Astrocyte of the hippocampus (primary cell): ENCODE measurements around the gene ST6GALNAC3.

ENCODE experiments used
- DNase-seq: peaks from one replicate; pipeline ENCODE4 v3.0.0; 2011; ENCODE audit warnings: low read depth, low spot score

ST6GALNAC3 gene

DNA sequence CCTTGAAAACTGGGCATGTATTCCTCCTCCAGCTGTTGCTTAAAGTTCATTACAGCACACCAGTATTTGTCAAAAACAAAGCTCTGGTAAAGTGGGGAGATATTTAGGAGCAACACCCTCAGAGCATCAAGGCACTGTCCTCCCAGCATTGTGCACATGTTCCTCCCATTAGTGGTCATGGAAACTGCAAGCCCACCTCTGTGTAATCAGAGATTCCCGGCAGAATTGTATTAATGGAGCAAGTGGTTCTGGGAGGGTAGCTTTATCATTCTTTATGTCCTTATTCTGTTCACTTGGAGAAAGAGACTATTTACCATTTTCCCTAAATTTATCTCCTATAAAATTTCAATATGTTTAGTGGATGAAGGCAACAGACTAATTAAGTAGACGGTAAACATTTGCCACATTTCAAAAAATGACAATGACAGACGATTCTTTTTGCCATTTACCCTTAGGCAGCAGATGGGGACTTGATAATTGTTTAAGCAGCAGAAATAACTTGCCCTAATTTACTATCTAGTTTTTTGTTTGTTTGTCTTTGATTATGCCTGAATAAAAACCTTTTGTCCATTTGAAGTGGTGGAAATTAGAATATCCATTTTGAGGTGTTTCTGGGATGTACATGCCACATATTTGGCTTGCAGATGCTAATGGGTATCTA is 503.1 kb downstream of the ST6GALNAC3 start:
- DNase-seq = no peak

DNA sequence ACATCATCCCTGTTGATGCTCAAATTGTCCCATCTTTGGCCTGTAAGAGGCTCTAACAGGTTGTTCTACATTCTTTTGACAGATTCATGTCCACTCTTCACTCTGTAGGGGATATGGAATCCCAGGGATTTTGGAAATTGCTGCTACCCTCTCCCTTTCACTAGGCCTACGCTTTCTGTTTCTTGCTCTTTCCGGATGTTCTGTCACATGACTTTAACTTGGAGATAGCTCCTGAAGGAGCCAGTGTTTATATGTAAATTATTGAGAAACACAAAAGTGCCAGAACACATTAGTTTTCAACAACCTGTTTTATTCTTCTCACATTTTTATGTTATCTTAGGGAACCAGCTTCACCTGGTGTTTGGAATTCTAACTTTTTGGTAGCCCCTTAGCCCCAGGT is 505.7 kb downstream of the ST6GALNAC3 start:
- DNase-seq = no peak

DNA sequence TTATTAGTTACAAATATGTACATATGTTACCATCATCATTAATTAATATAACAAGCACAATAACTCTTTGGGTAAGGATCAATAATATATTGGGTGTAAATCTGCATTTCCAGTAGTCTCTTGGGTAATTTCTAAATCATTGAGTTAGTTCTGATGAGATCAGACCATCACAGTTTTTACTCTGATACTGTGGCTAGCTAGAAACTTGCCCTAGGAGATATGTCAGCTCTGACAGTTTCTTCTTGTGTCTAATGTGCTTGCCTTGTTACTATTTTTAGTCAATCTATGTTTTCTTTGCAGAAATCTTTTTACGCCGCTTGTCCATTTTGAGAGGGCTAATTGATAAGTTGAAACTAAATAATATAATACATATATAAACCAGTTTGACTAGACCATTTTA is 507.2 kb downstream of the ST6GALNAC3 start:
- no peak for DNase-seq

DNA sequence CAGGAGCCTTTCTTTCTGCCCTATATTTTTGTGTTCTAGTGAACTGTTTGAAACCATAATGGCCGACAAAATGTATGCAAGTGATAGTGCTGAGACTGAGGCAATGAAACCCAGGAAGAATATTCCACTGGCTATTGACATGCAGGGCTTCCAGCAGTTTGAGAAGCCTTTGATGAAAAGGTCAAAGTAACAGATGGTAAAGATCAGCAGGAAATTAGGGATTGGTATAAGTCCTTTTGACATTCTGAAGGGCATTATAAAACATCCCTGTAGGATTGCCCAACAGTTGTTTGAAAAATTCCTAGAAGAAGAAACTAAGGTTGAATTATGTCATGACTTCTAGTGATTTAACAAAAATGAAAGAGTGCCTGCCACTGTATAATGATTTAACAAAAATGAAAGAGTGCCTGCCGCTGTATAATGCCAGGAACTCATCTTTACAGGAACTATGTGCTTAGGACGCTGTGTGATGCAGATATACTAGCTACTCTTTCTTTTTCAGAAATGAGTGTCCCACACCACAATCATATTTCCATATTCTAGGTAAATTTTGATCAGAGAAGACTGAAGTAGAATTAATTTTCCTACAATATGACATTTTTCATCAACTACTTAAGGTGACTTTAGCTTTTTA is 508.8 kb downstream of the ST6GALNAC3 start:
- DNase-seq = no peak

DNA sequence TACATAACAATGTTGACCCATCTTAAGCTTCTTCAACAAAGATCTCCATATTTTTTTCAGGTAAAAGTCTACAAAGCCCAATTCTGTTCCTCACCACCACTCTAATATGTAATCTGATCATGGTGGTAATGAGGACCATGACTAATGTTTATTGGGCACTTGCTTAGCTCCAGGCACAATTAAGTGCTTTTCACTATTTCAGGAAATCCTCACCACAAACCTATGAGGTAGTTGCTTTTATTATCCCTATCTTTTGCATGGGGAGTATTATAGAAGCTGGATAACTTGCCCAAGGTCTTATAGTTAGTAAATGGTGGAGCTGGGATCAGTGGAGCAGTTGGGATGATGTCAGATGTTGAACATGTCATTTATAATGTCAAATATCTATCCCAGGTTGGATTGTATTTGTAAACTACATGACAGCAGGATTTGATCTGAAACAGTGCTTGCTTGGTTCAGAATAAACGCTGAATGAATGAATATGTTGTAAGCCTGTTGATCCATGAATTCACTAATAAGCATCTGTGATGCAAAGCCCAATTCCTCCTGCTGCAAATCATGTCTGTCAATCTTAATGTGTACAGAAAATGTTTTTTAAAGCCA is 509.4 kb downstream of the ST6GALNAC3 start:
- DNase-seq = no peak

DNA sequence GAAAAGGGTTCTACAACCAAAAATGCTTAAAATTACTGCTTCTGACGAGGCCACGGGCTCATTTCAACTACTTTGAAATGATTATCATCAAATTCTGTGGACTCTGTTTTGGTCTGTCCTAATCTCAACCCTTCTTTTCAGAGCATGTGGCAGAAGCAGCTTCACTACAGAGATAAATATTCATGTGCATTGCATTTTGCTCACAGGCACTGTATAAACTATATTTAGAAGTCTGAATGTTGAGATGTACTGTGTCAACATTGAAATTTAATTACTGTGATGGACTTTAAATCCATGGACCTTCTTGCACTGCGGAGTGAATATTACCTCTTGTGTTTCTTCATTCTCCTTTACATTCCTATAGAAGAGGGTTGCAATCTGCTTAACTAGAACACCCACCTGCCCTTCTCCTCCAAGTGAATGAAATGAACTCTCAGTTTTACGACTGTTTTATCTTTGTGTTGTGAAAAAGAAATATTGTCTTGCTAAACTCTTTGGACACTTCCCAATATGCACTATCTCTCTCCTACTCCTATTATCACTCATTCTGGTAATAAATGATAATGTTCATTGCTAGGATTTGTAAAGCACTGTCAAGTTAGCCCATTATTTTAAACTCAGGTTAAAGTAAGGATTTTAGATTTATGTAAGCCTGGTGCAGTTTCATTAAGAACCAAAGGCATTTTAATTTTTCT is 511.6 kb downstream of the ST6GALNAC3 start:
- DNase-seq = no peak

DNA sequence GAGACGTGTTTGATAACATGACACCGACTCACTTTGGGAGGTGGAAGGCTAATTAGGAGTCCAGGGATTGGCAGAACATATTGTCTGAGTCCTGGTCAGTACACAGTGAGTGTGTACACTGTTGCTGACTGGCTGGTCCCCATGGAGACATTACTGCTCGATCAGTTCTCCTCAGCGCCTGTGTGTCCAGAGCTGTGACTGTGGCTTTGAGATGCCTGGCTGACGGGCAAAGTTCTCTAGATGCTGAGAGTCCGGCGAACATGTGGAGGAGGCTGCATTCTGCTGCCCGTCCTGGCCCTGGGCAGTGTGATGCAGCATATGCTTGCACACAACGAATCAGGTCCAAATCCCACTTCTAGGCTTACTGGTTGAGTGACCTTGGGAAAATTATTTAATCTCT is 512.7 kb downstream of the ST6GALNAC3 start:
- no peak for DNase-seq

DNA sequence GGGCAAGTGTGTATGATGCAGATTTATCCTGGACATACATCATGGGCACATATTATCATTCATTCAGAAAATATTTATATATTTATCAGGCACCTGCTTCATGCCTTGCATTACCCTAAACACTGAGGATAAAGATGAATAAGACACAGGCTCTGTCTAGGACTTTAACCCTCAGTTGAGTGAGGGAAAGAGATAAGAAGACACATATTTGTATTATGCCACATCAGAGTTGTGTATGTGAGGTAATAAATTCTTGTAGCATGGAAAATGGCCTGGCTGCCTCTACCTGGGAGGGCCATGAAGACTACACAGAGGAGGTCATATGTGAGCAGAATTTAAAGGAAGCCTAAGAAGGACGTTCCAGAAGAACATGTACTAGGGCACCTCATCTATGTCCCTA is 516.9 kb downstream of the ST6GALNAC3 start:
- no peak for DNase-seq

DNA sequence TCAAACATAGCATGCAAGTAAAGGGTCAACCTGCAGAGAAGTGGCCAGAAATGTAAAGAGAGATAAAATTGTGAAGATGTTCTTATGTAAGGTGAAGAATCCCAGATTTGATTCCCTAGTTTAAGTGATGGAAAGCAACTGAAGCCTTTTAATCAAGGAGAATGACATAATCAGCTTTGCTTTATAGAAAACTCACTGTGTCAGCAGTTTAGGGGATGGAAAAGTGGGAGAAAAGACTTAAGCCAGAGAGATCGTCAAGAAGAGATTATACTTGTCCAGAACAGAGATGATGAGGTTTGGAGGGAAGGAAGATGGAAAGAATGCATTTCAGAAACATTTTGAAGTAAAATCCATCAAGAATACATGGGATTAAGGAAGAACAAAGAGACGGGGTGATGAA is 517.4 kb downstream of the ST6GALNAC3 start:
- no peak for DNase-seq

DNA sequence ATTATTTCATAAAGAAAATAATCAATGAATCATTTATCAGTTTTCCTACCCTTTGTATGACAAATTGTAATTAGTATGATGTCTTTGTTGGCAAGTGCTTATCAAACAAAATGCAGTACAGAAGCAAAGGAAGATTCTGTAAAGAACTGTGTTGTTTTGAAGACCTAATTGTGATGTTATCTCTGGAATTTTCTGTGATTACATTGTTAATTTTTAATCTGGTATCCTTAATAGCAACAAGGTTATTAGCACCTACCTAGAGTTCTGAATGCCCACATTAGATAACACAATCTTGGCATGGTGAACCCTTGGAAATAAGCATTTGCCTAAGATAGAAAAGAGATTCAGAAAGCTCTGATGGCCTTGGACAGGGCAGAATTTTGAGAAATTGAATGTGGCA is 518.6 kb downstream of the ST6GALNAC3 start:
- no peak for DNase-seq

DNA sequence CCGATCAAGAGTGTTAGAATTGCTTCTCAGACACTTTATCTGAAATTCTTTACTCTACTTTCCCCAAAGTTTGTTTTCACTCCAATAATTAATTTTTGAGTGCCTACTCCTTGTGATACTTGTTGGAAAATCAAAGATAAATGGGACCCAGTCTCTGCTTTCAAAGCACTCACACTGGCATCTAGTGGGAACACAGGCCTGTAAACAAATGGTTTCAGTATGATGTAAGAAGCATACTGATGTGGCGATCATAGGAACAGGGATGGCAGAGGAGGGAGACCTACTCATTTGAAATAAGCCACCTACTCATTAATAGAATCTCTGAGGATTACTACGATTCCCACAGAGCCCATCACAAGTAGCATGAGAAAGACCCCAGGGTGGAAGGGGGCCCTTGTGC is 519.1 kb downstream of the ST6GALNAC3 start:
- DNase-seq = peak; percentile 26

DNA sequence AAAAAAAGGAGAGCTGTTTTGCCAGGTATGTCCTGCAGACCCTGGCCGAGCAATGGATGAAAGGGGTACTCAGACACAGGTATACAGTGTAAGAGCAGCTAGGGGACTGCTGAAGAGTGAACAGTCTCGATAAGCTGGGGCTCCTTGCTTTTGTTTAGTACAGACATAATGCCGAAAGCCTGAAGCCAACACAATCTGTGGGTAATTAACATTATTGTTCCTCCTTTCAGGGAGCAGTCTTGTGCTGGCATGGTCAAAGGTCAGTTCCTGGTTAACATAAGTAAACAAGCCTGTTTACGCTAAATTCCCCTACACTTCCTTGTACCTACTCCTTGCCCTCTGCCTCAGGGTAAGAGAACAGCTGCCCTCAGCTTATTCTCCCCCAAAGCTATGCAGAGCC is 520.5 kb downstream of the ST6GALNAC3 start:
- DNase-seq = no peak

DNA sequence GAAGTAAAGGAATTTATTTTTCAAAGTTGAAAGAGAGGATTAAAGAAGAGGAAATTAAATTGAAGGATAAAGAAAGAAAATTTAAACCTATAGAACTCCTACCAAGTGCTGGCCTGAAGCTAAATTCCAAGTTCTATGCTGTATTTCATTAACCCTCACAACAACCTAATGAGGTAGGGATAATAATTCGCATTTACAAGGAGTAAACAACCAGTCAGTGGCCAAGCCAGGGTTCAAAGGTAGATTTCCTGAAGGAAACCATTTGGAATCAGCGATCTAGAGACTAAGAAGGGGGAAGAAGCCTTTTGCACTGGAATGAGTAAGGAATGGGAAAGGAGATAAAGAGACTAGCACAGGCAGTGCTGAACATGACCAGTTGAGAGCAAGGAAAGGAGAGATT is 526.9 kb downstream of the ST6GALNAC3 start:
- DNase-seq = no peak

DNA sequence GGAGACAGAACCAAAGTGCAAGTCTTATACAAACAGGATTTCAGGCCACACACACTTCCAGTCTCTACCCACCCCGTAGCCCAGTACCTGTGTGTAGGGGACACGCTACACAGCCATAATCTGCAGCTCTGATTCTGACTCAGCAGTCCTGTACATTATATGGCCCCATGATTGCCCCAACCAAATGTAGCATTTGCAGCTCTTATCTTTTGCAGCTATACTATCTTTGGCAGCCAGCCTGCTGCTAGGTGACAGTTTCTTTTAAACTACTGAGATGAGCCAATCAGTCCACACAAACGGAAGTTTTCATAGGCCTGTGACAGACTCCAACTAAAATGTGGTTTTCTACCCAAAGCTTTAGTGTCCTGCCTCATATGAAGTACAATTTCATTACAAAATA is 533.2 kb downstream of the ST6GALNAC3 start:
- no peak for DNase-seq

DNA sequence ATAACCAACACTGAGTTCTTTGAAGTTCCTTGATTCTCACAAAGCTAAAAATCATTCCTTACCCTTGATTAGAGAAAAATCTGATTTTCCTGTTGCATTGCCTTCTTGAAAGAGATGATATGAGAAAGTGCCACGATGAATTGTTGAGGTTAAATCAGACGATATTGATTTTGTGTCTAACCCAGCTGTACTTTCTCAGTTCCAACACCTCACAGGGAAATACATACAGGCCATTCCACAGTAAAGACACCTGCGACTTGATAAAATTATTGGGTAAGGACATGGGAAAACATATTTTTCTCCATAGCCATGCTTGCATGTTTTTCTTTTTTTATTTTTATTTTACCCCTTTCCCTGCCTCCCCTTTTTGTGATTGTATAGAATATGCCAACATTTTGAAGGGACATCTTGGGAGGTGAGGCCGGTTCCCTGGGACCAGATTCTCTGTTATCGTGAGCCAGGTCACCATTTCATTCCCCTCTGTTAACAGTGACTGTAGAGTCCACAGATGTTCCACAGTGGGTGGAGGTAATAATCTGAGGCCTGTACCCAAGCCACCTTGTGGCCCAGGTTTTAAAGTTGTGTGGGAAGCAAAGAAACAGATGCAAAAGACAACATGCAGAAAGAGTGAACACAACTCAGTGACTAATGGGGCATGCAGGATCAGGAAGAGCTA is 537.4 kb downstream of the ST6GALNAC3 start:
- no peak for DNase-seq

DNA sequence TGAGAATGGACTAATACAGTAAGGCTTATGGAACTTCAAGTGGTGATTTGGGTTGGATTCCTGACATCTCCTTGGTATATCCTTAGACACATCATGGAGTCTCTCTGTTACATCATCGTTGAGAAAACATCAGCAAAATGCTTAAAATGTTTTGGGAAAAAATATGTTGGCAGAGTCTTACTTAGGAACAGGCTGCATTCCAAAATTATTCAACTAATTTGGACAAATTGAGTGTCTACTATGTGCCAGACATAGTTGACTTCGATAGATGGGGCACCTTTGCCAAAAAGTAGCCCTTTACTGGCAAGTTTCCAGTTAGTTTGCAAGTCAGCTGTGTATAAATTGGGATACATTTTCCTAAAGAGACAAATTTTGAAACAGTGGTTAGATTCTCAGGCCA is 539.3 kb downstream of the ST6GALNAC3 start:
- no peak for DNase-seq

DNA sequence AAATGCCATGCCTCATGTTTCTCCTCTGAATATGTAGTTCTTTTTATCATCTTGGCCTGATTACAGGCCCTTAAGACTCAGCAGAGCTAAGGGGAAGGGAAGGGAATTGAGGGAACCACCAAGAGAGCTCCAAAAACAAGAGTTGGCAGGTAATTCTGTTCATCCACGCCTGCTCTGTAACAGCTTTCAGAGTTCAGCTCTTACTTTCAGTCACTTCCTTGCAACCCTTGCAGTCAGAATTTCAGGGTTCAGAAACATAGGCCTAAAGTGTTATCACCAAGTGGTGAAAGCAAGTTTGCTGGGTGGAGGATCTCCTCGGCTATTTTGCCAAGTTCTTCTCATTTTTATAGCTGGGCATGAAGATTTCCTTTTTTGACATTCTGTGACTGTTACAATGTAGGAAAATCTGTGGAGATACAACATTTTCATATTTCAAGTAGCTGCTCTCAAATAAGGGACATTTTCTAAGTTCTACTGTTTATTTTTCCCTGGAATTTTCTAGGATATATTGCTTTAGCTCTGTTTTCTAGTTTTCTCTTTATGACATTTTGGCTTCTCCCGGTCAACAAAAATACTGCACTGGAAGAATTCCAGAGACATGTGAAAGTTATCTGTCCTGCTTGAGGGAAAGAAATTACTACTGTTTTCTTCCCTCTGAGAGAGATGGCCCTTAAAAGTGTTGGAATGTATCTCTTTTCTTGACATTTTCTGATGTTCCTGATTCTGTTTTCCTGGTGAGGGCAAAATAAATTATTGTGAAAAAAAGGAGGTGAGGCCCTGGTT is 540.9 kb downstream of the ST6GALNAC3 start:
- no peak for DNase-seq

DNA sequence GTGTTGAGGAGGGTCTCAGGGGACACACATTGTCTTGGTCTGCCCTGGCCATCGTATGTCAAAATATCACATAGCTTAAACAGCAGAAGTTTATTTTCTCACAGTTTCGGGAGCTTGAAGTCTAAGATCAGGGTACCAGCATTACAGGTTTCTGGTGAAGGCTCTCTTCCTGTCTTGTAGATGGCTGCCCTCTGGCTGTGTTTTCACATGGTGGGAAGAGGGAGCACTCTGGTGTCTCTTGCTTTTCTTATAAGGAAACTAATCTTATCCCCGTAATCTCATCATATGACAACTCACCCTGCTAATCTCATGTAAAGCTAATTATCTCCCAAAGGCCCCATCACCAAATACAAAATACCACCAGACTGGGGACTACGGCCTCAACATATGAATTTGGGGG is 545.8 kb downstream of the ST6GALNAC3 start:
- no peak for DNase-seq

DNA sequence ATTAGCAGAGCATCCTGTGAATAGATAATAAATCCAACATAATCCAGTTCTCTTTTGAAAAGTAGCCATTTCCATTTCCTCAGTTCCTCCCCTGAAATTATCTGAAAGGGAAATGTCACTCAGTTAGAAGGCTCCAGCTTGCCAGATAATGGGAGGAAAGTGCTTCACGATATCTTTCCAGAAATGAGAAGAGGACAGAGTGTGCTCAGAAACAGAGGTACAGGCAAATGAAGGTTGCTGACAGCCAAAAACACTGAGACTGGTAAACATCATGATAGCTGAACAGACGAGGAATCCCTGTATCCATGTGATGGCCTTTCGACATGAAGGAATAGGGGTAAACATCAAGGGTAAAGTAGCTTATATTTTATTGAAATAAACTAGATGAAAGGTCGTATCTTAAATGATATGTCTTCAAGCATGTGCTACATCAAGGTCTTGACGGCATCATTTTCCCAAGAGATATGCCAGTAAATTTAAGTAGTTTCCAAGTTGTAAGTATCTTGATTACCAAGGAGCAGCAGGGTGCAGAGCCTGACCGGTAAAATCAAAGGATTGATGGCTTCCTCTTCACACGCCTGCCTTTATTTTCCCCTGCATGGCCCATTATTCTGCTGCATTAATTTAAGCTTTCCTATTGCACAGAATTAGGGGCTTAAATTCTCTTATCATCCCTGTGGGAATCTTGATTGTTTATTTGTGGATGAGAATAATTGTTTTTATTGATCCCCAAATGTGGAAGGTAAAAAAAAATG is 548.4 kb downstream of the ST6GALNAC3 start:
- DNase-seq = no peak

DNA sequence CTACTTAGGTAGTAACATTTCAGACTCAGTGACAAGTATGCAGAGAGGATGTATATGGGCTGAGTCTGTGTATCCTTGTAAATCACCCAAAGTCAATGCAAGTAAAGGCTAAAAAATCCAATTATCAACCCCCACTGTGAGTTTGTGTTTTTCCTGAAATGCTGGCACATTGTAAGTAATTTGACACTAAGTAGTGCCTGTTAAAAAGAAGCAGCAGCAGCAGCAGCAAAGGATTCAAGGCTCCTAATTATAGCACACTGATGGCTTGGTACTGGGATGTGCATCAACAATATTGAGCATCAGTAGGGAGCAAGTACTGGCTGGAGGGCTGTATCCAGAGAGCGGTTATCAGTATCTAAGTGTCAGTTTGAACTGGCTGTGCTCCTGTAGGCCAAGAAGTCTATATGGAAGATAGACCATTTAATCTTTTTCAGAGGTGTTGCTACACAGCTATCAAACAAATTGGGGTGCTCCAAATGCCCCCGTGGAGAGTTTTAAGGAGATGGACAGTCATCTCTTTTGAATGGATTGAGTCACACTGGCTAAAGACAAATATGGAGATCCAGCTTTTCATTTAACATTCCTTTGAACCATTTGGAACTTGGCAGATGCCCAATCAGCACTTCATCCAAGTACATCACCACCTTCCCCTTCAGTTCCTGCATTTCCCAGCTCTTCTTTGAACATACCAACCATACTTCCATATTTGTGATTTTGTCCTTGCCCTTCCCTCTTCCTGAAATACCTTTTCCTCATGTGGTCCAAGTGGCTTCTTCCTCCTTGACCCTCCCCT is 551.5 kb downstream of the ST6GALNAC3 start:
- peak; percentile 46 for DNase-seq
